HT-29 (cell line): Measurements from ENCODE around the gene ZKSCAN4. TPM values are rescaled to one million over a fixed set of nuclear protein-coding genes. Genes with fewer than 3 reads are reported as not detected.
A peak's percentile ranks its signal among the peaks of the same experiment; 100 is the strongest.

Experiments used
- DNase-seq: peaks from one replicate; pipeline ENCODE4 v3.0.0-alpha.2; 2015; ENCODE audit warnings: low spot score
- total RNA-seq: library from RNA; depleted of rRNA; stranded (reverse); fragments of >200 nt; shearing (Covaris generic); gene quantifications from 2 replicates; pipeline ENCODE4 v1.2.3, GENCODE V29; 2014; rRNA removed

The ZKSCAN4 gene
- total RNA-seq = 0.60 and 1.0 TPM in 2 replicates

GRCh38 chr6:28252009-28252975 lies at the start of gene ZKSCAN4:
Gene ZKSCAN4, minus strand, starts transcription at chr6:28252269. Its CDS starts 289 bp downstream, at chr6:28251980.
- peak; percentile 95 for DNase-seq

GRCh38 chr6:28296520-28297060 lies 44.5 kb upstream of the ZKSCAN4 start:
- no peak for DNase-seq

GRCh38 chr6:28295326-28295725 lies 43.3 kb upstream of the ZKSCAN4 start:
- DNase-seq = no peak

- DNase-seq = no peak
Observed at GRCh38 chr6:28291573-28291972, 39.5 kb upstream of the ZKSCAN4 start.

GRCh38 chr6:28282926-28283325 lies 30.9 kb upstream of the ZKSCAN4 start:
- DNase-seq = no peak

- peak; percentile 62 for DNase-seq
Observed at GRCh38 chr6:28281288-28282064, 29.4 kb upstream of the ZKSCAN4 start, which contains the start of gene PGBD1. Gene PGBD1, plus strand, starts transcription at chr6:28281572. Its CDS starts 2,242 bp downstream, at chr6:28283814.

GRCh38 chr6:28280595-28281287 lies 28.7 kb upstream of the ZKSCAN4 start:
- no peak for DNase-seq

- no peak for DNase-seq
Observed at GRCh38 chr6:28277746-28278145, 25.7 kb upstream of the ZKSCAN4 start.

- DNase-seq = no peak
Observed at GRCh38 chr6:28274888-28275287, 22.8 kb upstream of the ZKSCAN4 start.

GRCh38 chr6:28269492-28269891 lies 17.4 kb upstream of the ZKSCAN4 start:
- no peak for DNase-seq

GRCh38 chr6:28267695-28268059 lies 15.6 kb upstream of the ZKSCAN4 start:
- no peak for DNase-seq

GRCh38 chr6:28266962-28267694 lies 15.1 kb upstream of the ZKSCAN4 start, which contains the start of gene ZSCAN26:
Gene ZSCAN26, plus strand, starts transcription at chr6:28267143. Its CDS starts 4,777 bp downstream, at chr6:28271920.
- DNase-seq = peak; percentile 95

- no peak for DNase-seq
Observed at GRCh38 chr6:28266563-28266961, 14.5 kb upstream of the ZKSCAN4 start.

GRCh38 chr6:28264834-28265401 lies 12.8 kb upstream of the ZKSCAN4 start:
- no peak for DNase-seq

GRCh38 chr6:28263922-28264321 lies 11.9 kb upstream of the ZKSCAN4 start:
- DNase-seq = no peak

GRCh38 chr6:28258877-28259777 lies 7.1 kb upstream of the ZKSCAN4 start, which contains the start of gene NKAPL:
Gene NKAPL, plus strand, starts transcription at chr6:28259297. Its CDS starts 75 bp downstream, at chr6:28259372.
- no peak for DNase-seq

GRCh38 chr6:28257042-28257441 lies 5.0 kb upstream of the ZKSCAN4 start:
- DNase-seq = no peak

- DNase-seq = no peak
Observed at GRCh38 chr6:28254121-28254519, 2.1 kb upstream of the ZKSCAN4 start.

- no peak for DNase-seq
Observed at GRCh38 chr6:28251661-28252008, 434 bp downstream of the ZKSCAN4 start.
